ENCODE measurements around the gene SEC24C.
A peak's percentile ranks its signal among the peaks of the same experiment; 100 is the strongest.

Gene SEC24C

GRCh38 chr10:73782749-73783085 is 38.5 kb downstream of the SEC24C start:
- H3K9me2 ChIP-seq (replicated peaks; ENCODE audit: insufficient read depth, low read length): no peaks in the 10 kb centered on the region
- H2AFZ ChIP-seq (ENCODE audit: low read depth, low read length, severe bottlenecking): no peak overlapping the region
- H3K36me3 ChIP-seq (ENCODE audit: low read length): no peaks in the 10 kb centered on the region
- H3K79me2 ChIP-seq (ENCODE audit: insufficient read depth, low read length): peaks cover 58% of the 10 kb centered on the region
- peaks cover 29% of the 10 kb centered on the region for H3F3A ChIP-seq (ENCODE audit: insufficient read depth)
- H3K27ac ChIP-seq (ENCODE audit: low read depth, low read length): peak overlapping the region; percentile 70; the same call in 1 of the 2 replicates
- no peak for TF ChIP-seq EZH2phosphoT487 (conservative IDR thresholded peaks at IDR 0.05; ENCODE audit: low read length)
- TF ChIP-seq CTCF (IDR thresholded peaks at IDR 0.05; ENCODE audit: insufficient read depth, low read length, poor library complexity, severe bottlenecking): no peak
- H3K9me3 ChIP-seq (ENCODE audit: insufficient read depth, low read length): no peaks in the 10 kb centered on the region
- H4K20me1 ChIP-seq (ENCODE audit: low read depth, low read length): no peaks in the 10 kb centered on the region
- no peaks in the 10 kb centered on the region for H3K27me3 ChIP-seq (ENCODE audit: low read length)
- peak overlapping the region; percentile 61 for H3K4me2 ChIP-seq (ENCODE audit: low read depth, low read length, poor library complexity, severe bottlenecking)
- peak overlapping the region; percentile 87 for H3K9ac ChIP-seq (ENCODE audit: low read length)
- H3K4me3 ChIP-seq (ENCODE audit: insufficient read depth, low read length, poor library complexity, severe bottlenecking): peak overlapping the region; percentile 74

GRCh38 chr10:73785211-73785720 is 41.1 kb downstream of the SEC24C start, which contains the start of gene ZSWIM8:
TSS of gene ZSWIM8 (plus strand) at chr10:73785606. CDS start at chr10:73785879, 273 bp downstream.
- H3K9ac ChIP-seq (ENCODE audit: low read length): peak within 1 kb of the TSS; percentile 87
- H4K20me1 ChIP-seq (ENCODE audit: low read depth, low read length): no peaks in the 10 kb centered on the region
- H3K4me3 ChIP-seq (ENCODE audit: insufficient read depth, low read length, poor library complexity, severe bottlenecking): peak within 1 kb of the TSS; percentile 90
- no peaks in the 10 kb centered on the region for H3K9me2 ChIP-seq (replicated peaks; ENCODE audit: insufficient read depth, low read length)
- H3K27ac ChIP-seq (ENCODE audit: low read depth, low read length): peak within 1 kb of the TSS; percentile 72
- H3K9me3 ChIP-seq (ENCODE audit: insufficient read depth, low read length): no peaks in the 10 kb centered on the region
- no peaks in the 10 kb centered on the region for H3K27me3 ChIP-seq (ENCODE audit: low read length)
- peaks cover 19% of the 10 kb centered on the region for H3F3A ChIP-seq (ENCODE audit: insufficient read depth)
- peak within 1 kb of the TSS; percentile 79 for H2AFZ ChIP-seq (ENCODE audit: low read depth, low read length, severe bottlenecking)
- H3K79me2 ChIP-seq (ENCODE audit: insufficient read depth, low read length): peaks cover 58% of the 10 kb centered on the region
- TF ChIP-seq EZH2phosphoT487 (conservative IDR thresholded peaks at IDR 0.05; ENCODE audit: low read length) (no peak), CTCF (IDR thresholded peaks at IDR 0.05; ENCODE audit: insufficient read depth, low read length, poor library complexity, severe bottlenecking) (no peak)
- peak within 1 kb of the TSS; percentile 60 for H3K4me2 ChIP-seq (ENCODE audit: low read depth, low read length, poor library complexity, severe bottlenecking)
- H3K36me3 ChIP-seq (ENCODE audit: low read length): no peaks in the 10 kb centered on the region

GRCh38 chr10:73785721-73786511 is 41.7 kb downstream of the SEC24C start:
- H3K9ac ChIP-seq (ENCODE audit: low read length): peak overlapping the region; percentile 87
- H3K27me3 ChIP-seq (ENCODE audit: low read length): no peaks in the 10 kb centered on the region
- no peaks in the 10 kb centered on the region for H4K20me1 ChIP-seq (ENCODE audit: low read depth, low read length)
- TF ChIP-seq EZH2phosphoT487 (conservative IDR thresholded peaks at IDR 0.05; ENCODE audit: low read length) (no peak), CTCF (IDR thresholded peaks at IDR 0.05; ENCODE audit: insufficient read depth, low read length, poor library complexity, severe bottlenecking) (no peak)
- H3K36me3 ChIP-seq (ENCODE audit: low read length): no peaks in the 10 kb centered on the region
- H3F3A ChIP-seq (ENCODE audit: insufficient read depth): peaks cover 12% of the 10 kb centered on the region
- H3K9me3 ChIP-seq (ENCODE audit: insufficient read depth, low read length): no peaks in the 10 kb centered on the region
- H3K4me2 ChIP-seq (ENCODE audit: low read depth, low read length, poor library complexity, severe bottlenecking): peak overlapping the region; percentile 60
- H3K27ac ChIP-seq (ENCODE audit: low read depth, low read length): peak overlapping the region; percentile 72
- peak overlapping the region; percentile 90 for H3K4me3 ChIP-seq (ENCODE audit: insufficient read depth, low read length, poor library complexity, severe bottlenecking)
- peaks cover 52% of the 10 kb centered on the region for H3K79me2 ChIP-seq (ENCODE audit: insufficient read depth, low read length)
- peak overlapping the region; percentile 79 for H2AFZ ChIP-seq (ENCODE audit: low read depth, low read length, severe bottlenecking)
- no peaks in the 10 kb centered on the region for H3K9me2 ChIP-seq (replicated peaks; ENCODE audit: insufficient read depth, low read length)

All from SU-DHL-6 (cell line).